Activated CD4-positive, alpha-beta T cell treated with anti-CD3 and anti-CD28 coated beads, Interleukin-2, Interleukin-4, amounts not matched to agents 100 ng/mL and 50 ng/mL, durations not matched to agents 16 hours and 8 hours (primary cell): Measurements from ENCODE around the gene SLCO3A1.

Experiments used
- DNase-seq: peaks from one replicate; pipeline ENCODE4 v3.0.0-alpha.2; 2020; ENCODE audit warnings: low spot score

Gene SLCO3A1

GRCh38 chr15:92003515-92004067 lies 150.1 kb downstream of the SLCO3A1 start:
- DNase-seq = no peak

DNA sequence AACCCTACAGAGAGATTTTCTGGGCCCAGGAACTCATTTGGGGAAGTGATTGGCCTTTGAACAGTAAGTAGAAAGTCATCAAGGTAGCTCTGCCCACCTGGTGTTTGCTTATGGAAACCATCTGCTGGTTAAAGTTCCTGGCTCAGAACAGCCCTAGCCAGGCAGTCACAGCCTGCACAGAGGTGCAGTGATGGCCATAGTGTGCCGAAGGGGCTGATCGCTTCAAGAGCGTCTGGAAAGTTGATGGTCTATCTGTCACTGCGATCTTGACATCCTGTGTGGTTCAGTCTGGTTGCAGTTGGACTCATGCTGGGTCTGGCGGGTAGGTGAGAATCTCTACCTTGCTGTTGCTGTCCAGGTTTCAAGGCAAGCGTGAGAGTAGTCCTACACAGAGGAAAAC lies 151.6 kb downstream of the SLCO3A1 start:
- no peak for DNase-seq

GRCh38 chr15:92006186-92007028 lies 152.9 kb downstream of the SLCO3A1 start:
- no peak for DNase-seq

DNA sequence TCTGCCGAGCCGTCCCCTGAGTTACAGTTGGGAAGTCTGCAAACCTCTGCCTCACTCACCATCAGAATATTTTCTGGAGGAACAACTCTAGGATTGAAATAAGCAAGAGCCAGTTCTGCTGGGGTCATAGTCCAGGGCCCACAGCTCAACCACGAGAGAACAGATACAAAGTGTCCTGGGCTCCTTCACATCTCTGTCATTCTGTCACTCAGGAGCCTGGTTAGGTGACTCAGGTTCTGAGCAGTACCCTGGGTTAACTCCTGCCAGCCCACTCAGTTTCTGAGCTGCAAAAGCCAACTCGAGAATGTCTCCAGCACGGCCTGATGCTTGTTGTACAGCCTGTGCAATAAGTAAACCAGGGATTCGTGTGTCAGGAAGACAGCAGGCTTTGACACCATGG lies 155.7 kb downstream of the SLCO3A1 start:
- no peak for DNase-seq

- peak; percentile 15 for DNase-seq
These were observed 158.3 kb downstream of the SLCO3A1 start for GRCh38 chr15:92011611-92012367.

GRCh38 chr15:92012368-92012629 lies 158.8 kb downstream of the SLCO3A1 start:
- peak; percentile 17 for DNase-seq

GRCh38 chr15:92012881-92013280 lies 159.4 kb downstream of the SLCO3A1 start:
- no peak for DNase-seq

DNA sequence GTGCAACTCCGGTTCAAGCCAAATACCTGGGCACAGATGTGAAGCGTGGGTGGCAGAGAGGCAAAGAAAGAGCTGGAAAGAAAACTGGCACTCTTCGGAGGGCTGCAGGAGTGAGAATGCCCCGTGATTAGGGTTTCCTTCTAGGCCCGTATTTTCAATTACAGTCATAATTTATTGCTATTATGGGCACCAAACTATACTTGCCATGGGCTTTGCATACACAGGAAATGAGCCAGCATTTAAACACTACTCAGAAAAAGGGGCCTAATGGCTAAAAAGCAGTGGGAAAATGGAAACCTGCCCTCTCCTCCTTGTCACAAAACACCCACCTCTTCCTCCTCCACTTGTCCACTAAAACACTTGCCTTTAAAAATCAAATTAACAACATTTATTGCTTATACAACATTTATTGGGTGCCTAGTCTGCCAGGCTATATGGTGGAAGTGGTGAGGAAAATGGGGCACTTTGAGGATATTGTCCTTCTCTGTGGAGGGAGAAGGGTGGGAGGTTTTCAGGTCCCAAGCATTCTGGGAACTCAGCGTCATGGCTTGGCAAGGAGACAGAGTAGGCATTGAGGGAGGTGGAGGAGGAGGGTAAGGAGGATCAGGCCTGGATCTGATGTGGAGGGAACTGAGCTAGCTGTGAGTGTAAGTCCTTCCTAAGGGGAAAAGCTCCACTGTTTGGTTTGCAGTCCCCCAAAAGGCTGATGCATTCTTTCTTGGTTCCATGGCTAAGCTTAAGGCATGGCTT lies 160.9 kb downstream of the SLCO3A1 start:
- DNase-seq = no peak

DNA sequence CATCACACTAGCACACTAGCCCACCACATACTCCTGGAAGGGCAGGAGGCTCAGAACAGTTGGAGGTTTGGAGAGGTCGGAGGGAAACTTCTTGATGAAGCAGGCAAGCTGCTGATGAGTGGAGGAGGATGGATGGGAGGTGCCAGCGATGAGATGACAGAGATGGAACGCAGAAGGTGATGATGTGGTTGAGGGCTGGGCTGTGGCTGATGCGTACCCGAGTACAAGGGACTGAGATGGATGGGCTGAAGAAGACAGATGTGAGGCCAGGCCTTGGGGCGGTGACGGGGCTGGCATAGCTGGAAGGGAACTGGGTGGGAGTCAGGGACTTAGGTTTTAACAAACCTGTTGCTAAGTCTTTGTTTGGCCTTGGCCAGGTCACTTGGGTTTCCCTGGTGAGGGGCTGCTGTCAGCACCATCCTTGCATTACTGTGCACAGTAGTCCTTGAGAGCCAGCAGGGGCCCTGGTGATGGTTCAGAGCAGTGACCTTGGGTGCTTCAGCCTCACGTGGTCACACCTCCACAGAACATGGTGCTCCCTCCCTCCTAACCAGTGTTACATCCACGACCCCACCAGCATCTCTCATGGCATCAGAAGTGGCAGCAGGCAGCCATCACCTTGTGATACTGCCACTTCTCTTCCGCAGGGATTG lies 164.5 kb downstream of the SLCO3A1 start:
- DNase-seq = no peak

DNA sequence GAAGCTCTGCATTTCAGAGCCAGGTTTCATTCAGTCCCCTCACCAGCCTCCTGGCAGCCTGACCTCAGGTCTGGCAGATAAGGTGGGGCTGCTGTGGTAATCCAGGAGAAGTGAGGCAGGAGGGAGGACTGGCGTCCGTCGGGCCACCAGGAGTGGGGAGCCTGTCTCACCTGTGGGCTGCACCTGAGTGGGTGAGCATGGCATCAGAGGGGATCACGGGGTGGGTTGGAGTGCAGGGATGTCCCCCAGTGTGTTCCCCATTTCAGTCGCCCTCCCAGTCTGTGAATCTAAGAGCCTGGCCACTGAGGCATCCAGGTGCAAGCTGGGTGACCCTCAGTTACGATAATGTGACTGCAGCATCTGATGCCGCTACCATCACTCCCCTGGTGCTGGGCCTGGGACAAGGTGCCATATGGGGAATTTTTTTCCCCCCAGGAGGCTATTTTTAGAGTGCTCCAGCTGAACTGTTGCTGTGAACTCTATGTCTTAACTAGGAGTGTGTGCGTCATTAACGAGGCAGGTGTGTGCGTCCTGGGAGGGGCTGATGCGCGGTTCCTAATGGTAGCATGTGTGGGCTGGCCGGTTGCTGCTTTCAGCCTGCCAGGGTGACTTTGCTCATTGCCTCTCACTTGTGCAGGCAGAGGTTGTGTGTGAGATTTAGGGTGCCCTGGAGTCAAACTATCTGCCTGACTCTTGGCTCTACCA lies 165.2 kb downstream of the SLCO3A1 start:
- no peak for DNase-seq

DNA sequence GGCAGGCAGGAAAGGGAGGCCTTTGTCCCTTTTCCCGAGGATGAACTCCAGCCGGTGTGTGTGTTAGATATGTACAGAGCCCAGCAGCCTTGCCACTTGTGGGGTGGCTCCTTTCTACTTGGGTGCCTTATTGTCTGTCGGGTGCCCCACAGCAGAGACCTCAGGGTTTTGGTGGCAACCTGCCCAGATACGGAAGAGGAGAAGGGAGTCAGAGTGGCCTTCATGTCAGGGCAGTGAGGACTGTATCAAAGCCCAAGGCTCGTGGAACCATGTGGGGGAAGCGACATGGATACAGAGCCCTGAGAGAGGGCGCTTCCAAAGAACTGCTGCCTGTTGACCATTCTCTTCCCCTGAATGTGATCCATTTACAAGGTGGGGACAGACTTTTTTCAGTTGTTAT lies 166.2 kb downstream of the SLCO3A1 start:
- no peak for DNase-seq

GRCh38 chr15:92020207-92020606 lies 166.7 kb downstream of the SLCO3A1 start:
- DNase-seq = no peak

DNA sequence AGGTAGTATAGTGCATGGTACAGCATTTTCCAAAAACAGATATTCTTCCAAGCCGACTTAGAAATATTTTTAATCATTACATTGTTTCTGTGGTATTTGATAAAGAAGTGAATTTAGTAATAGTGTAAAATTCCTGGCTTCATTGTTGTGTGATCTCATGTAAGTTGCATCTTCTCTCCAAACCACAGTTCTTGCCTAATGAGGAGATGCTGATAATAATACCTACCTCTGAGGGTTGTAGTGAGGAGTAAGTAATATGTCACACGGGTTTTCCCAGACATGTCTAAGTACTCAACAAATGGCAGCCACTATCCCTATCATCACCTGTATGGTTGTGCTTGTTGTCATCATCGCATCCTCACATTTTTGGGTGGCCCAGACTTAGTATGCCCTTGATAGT lies 167.3 kb downstream of the SLCO3A1 start:
- DNase-seq = no peak

GRCh38 chr15:92021792-92022191 lies 168.3 kb downstream of the SLCO3A1 start:
- no peak for DNase-seq

DNA sequence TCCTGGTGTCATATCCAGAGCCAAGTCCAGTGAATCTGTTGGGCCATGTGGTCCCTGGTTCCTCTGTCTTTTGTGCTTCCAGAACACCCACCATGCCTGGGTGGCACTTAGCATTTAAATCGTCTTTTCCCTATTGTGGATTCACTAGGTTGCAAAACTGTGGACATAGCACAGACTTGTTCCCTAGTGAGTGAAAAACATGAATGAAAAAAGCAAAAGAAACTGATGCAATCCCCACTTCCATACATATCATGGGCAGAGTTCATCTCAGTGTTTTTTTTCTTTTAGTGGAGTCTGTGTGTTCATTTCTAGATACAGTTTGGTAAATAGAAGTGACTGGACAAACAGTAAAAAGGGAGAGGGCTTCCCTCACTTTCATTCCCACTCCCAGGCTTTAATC lies 170.5 kb downstream of the SLCO3A1 start:
- no peak for DNase-seq

DNA sequence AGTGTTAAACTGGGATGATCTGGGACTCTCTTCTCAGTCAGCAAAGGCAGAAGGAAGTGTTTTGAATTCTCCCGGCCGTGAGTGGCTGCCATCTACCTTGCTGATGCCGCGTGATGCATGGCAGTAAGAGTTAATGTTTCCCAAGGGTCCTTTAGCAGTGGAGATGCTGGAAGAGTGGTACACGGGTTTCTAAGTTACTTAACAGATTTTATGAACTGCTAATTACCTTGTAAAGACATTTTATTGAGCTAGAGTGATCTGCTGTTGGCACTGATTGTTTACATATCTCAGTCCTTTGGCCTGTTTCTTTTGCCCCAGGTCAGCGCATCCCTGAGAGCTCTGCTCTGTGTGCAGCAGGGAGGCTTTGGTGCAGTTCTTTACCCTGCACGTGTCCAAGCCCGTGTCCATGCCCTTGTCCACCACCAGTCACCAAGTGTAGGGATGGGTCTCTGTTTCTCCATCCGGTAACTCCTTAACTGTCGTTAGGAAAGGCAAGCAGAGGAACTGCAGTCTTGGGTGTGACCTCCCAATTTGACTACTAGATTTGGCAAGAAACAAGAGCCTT lies 172.3 kb downstream of the SLCO3A1 start:
- DNase-seq = no peak

GRCh38 chr15:92028389-92028724 lies 174.8 kb downstream of the SLCO3A1 start:
- no peak for DNase-seq

DNA sequence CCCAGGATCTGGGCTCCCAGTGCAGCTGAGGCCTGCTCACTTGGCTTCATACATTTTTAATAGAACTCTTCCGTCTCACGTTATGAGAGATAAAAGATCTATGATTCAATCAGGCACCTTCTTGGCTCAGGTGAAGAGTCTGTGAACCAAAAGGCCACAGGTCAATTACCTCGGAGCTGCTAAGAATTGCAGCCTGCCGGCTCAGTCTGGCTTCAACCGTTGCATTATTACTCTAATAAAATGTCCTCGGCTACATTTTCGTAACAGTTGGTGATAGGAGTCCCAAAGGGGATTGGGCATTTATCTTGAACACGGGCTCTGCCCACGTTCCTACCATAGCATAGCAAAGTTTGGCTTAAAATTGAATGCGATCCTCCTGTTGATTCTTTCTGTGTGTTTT lies 176.3 kb downstream of the SLCO3A1 start:
- DNase-seq = no peak

DNA sequence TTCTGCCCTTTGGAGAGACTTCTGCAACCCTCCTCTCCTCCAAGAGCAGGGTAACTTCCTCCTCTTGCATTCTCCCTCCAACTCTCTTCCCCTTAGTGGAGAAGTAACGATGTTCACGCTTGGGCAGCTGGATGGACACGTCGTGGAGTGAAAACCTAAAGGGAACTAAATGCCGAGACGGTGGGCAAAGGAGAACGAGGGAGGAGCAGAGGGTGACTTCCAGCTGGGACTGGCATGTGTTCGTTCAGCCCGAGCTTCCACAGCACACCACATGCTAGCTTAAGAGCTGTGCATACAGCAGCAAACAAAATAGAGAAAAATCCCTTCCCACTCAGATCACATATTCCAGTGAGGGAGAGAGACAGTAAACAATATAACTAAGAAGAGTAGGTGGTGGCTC lies 179.8 kb downstream of the SLCO3A1 start:
- DNase-seq = no peak

- DNase-seq = no peak
These were observed 180.2 kb downstream of the SLCO3A1 start for GRCh38 chr15:92033723-92034122.

- no peak for DNase-seq
These were observed 180.7 kb downstream of the SLCO3A1 start for GRCh38 chr15:92034227-92034626.
